GM23248 (cell line): ENCODE data around the gene GPER1. TPM values are rescaled to one million over a fixed set of nuclear protein-coding genes. Genes with fewer than 3 reads are reported as not detected.

Source experiments
- DNase-seq: peaks from one replicate; pipeline ENCODE4 v3.0.0-alpha.2; 2015
- H2AFZ ChIP-seq: fragments of 200-600 bp; sonication (generic); 2 replicates; pipeline ENCODE4 v1.6.1; 2016; ENCODE audit warnings: antibody characterized with exemption
- H3F3A ChIP-seq: fragments of 200-600 bp; sonication (generic); 2 replicates; pipeline ENCODE4 v1.6.1; 2016; ENCODE audit warnings: mild to moderate bottlenecking, antibody characterized with exemption, mixed run types; ENCODE audit not compliant: insufficient read depth
- H3K27ac ChIP-seq: fragments of 200-600 bp; sonication (generic); 2 replicates; pipeline ENCODE4 v1.5.1; 2016; ENCODE audit warnings: mild to moderate bottlenecking
- H3K27me3 ChIP-seq: fragments of 200-600 bp; sonication (generic); replicated peaks from 2 replicates; pipeline ENCODE4 v1.6.1; 2016; ENCODE audit warnings: mild to moderate bottlenecking; ENCODE audit not compliant: insufficient read depth
- H3K36me3 ChIP-seq: fragments of 200-600 bp; sonication (generic); 2 replicates; pipeline ENCODE4 v1.6.1; 2016; ENCODE audit warnings: low read depth, mild to moderate bottlenecking
- H3K4me1 ChIP-seq: fragments of 200-600 bp; sonication (generic); 2 replicates; pipeline ENCODE4 v1.6.1; 2016; ENCODE audit warnings: mild to moderate bottlenecking; ENCODE audit not compliant: insufficient read depth
- H3K4me2 ChIP-seq: fragments of 200-600 bp; sonication (generic); one replicate; pipeline ENCODE4 v1.6.1; 2016; ENCODE audit warnings: mild to moderate bottlenecking; ENCODE audit not compliant: unreplicated experiment
- H3K4me3 ChIP-seq: fragments of 200-600 bp; sonication (generic); 2 replicates; pipeline ENCODE4 v1.5.1; 2016; ENCODE audit warnings: mild to moderate bottlenecking
- H3K79me2 ChIP-seq: fragments of 200-600 bp; sonication (generic); 2 replicates; pipeline ENCODE4 v1.6.1; 2016; ENCODE audit warnings: mild to moderate bottlenecking; ENCODE audit not compliant: insufficient read depth
- H3K9ac ChIP-seq: fragments of 200-600 bp; sonication (generic); 2 replicates; pipeline ENCODE4 v1.6.1; 2016; ENCODE audit warnings: mild to moderate bottlenecking
- H3K9me2 ChIP-seq: fragments of 200-600 bp; sonication (generic); 2 replicates; pipeline ENCODE4 v1.6.1; 2016; ENCODE audit warnings: mixed run types, mild to moderate bottlenecking, moderate library complexity; ENCODE audit not compliant: insufficient read depth
- H3K9me3 ChIP-seq: fragments of 200-600 bp; sonication (generic); one replicate; pipeline ENCODE4 v1.6.1; 2017; ENCODE audit warnings: low read depth
- H4K20me1 ChIP-seq: fragments of 200-600 bp; sonication (generic); 2 replicates; pipeline ENCODE4 v1.6.0; 2016; ENCODE audit not compliant: insufficient read depth
- EZH2 ChIP-seq: fragments of 200-600 bp; sonication (generic); IDR thresholded peaks from 2 replicates; pipeline ENCODE4 v1.6.1; 2018; ENCODE audit warnings: antibody characterized with exemption, mild to moderate bottlenecking; ENCODE audit not compliant: insufficient read depth, poor library complexity, severe bottlenecking
- EZH2phosphoT487 ChIP-seq: fragments of 200-600 bp; sonication (generic); IDR thresholded peaks from 2 replicates; pipeline ENCODE4 v1.6.1; 2018; ENCODE audit warnings: antibody characterized with exemption, moderate library complexity, mild to moderate bottlenecking, low read depth; ENCODE audit not compliant: insufficient read depth
- WGBS, 2 experiments: methylation state at CpG; one replicate each; pipeline ENCODE4 v1.1.6; 2015 to 2017; ENCODE audit warnings: low lambda C conversion rate in 2 of 2, low coverage in 1 of 2; ENCODE audit errors: missing lambda C conversion rate in 2 of 2; 5-methylcytosine and 5-hydroxymethylcytosine counted together
- in situ Hi-C: fragments of 300-500 bp; cut with MboI; formaldehyde crosslinking; loops from 2 replicates; pipeline ENCODE4 v1.15.0; 2020
- polyA plus RNA-seq: library from polyadenylated mRNA; unstranded; fragments of >200 nt; fragmentation: Nextera tagmentation; extraction: Ambion mirVana; gene quantifications from 2 replicates; pipeline ENCODE4 v1.2.1, GENCODE V29; 2016
- total RNA-seq: library from RNA; depleted of rRNA; stranded (reverse); fragments of >200 nt; shearing (Covaris generic); gene quantifications from 2 replicates; pipeline ENCODE4 v1.2.3, GENCODE V29; 2014

The GPER1 gene
- total and polyA plus RNA-seq, 2 experiments from 2014 or later: 5.6 to 6.7 TPM

DNA sequence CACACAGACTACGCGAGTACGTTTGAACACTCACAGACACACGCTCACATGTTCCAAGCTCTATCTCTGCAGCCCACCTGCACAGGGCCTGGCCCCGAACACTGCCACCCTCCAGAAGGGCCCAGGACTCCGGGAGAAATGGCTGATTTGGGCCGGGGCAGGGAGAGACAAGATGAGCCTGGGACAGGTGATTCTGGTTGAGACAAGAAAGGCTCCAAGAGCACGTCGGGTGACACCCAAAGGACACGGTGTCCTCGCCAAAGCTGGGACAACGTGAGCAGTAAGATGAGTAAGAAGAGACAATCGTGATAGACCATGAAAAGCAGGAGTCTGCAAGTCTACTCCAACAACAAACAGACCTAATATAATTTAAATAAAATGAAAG lies 9.2 kb downstream of the GPER1 start:
- in situ Hi-C loops: no loop called here
- no peaks in the 10 kb centered on the region for H4K20me1 ChIP-seq

GRCh38 chr7:1098243-1099153 lies 10.6 kb downstream of the GPER1 start:
- WGBS, 2 experiments: 96 to 97% methylated on average over 41 to 43 of the region's 43 CpGs
- no peaks in the 10 kb centered on the region for H3K9me3 ChIP-seq
- H3K9me2 ChIP-seq: no peaks in the 10 kb centered on the region
- H3K4me2 ChIP-seq: no peak overlapping the region
- in situ Hi-C loops: no loop called here
- no peaks in the 10 kb centered on the region for H3K79me2 ChIP-seq
- no peak for DNase-seq
- H3K4me3 ChIP-seq: no peak overlapping the region
- no peaks in the 10 kb centered on the region for H3F3A ChIP-seq
- no peaks in the 10 kb centered on the region for H3K36me3 ChIP-seq
- H4K20me1 ChIP-seq: no peaks in the 10 kb centered on the region
- H3K9ac ChIP-seq: no peak overlapping the region
- no peak overlapping the region for H3K27ac ChIP-seq
- H2AFZ ChIP-seq: no peak overlapping the region
- no peaks in the 10 kb centered on the region for H3K27me3 ChIP-seq
- no peak for TF ChIP-seq EZH2phosphoT487
- TF ChIP-seq EZH2: no peak
- H3K4me1 ChIP-seq: no peaks in the 10 kb centered on the region

More for the DNA sequence above, 9.2 kb downstream of the GPER1 start:
- no peak overlapping the region for H3K9ac ChIP-seq
- DNase-seq: no peak
- no peaks in the 10 kb centered on the region for H3K79me2 ChIP-seq
- H3K4me2 ChIP-seq: no peak overlapping the region
- H3K27ac ChIP-seq: no peak overlapping the region
- H3K4me3 ChIP-seq: no peak overlapping the region
- WGBS, 2 experiments: 85 to 92% methylated on average over 10 to 13 of the region's 13 CpGs
- H3K36me3 ChIP-seq: no peaks in the 10 kb centered on the region
- H3K9me2 ChIP-seq: no peaks in the 10 kb centered on the region
- no peaks in the 10 kb centered on the region for H3K9me3 ChIP-seq
- H3K4me1 ChIP-seq: no peaks in the 10 kb centered on the region
- no peak overlapping the region for H2AFZ ChIP-seq
- no peaks in the 10 kb centered on the region for H3F3A ChIP-seq
- no peak for TF ChIP-seq EZH2
- TF ChIP-seq EZH2phosphoT487: no peak
- no peaks in the 10 kb centered on the region for H3K27me3 ChIP-seq

- Histone ChIP-seq H3K27ac (no peak overlapping the region), H4K20me1 (no peaks in the 10 kb centered on the region), H3K4me3 (no peak overlapping the region), H3F3A (no peaks in the 10 kb centered on the region), H3K9me3 (no peaks in the 10 kb centered on the region), H3K9me2 (no peaks in the 10 kb centered on the region), H3K4me1 (no peaks in the 10 kb centered on the region), H3K27me3 (no peaks in the 10 kb centered on the region), H2AFZ (no peak overlapping the region), H3K79me2 (no peaks in the 10 kb centered on the region), H3K4me2 (no peak overlapping the region), H3K36me3 (no peaks in the 10 kb centered on the region), H3K9ac (no peak overlapping the region)
- in situ Hi-C loops: no loop called here
- WGBS, 2 experiments: 95 to 96% methylated on average over 14 to 26 of the region's 26 CpGs
- TF ChIP-seq EZH2phosphoT487 (no peak), EZH2 (no peak)
- no peak for DNase-seq
These were observed 11.2 kb downstream of the GPER1 start for GRCh38 chr7:1099154-1099542.

- no peak overlapping the region for H3K4me2 ChIP-seq
- no peaks in the 10 kb centered on the region for H3K36me3 ChIP-seq
- H4K20me1 ChIP-seq: no peaks in the 10 kb centered on the region
- H3K4me1 ChIP-seq: no peaks in the 10 kb centered on the region
- H2AFZ ChIP-seq: no peak overlapping the region
- H3K9ac ChIP-seq: no peak overlapping the region
- no peak overlapping the region for H3K4me3 ChIP-seq
- H3F3A ChIP-seq: no peaks in the 10 kb centered on the region
- no peak for DNase-seq
- TF ChIP-seq EZH2: no peak
- no peak for TF ChIP-seq EZH2phosphoT487
- 95 to 96% methylated on average over 16 of the region's 16 CpGs for WGBS, 2 experiments
- H3K27ac ChIP-seq: no peak overlapping the region
- no peaks in the 10 kb centered on the region for H3K9me3 ChIP-seq
- in situ Hi-C loops: no loop called here
- H3K27me3 ChIP-seq: no peaks in the 10 kb centered on the region
- H3K9me2 ChIP-seq: no peaks in the 10 kb centered on the region
- no peaks in the 10 kb centered on the region for H3K79me2 ChIP-seq
These were observed 11.7 kb downstream of the GPER1 start for GRCh38 chr7:1099637-1100036.
